Stimulated activated CD4-positive, alpha-beta T cell treated with anti-CD3 and anti-CD28 coated beads, Interleukin-12 subunit alpha, Interleukin-12 subunit beta, amount 100 ng/mL, for 4 hours (primary cell): Measurements from ENCODE around the gene NRG2.
A peak's percentile ranks its signal among the peaks of the same experiment; 100 is the strongest.

Experiments
- DNase-seq: peaks from one replicate; pipeline ENCODE4 v3.0.0-alpha.2; 2020

The NRG2 gene

GRCh38 chr5:139852696-139853095 lies 190.4 kb downstream of the NRG2 start:
- no peak for DNase-seq

GRCh38 chr5:139851558-139851957 lies 191.5 kb downstream of the NRG2 start:
- no peak for DNase-seq

GRCh38 chr5:139850423-139851016 lies 192.6 kb downstream of the NRG2 start:
- no peak for DNase-seq

GRCh38 chr5:139849942-139850341 lies 193.2 kb downstream of the NRG2 start:
- DNase-seq: no peak

- DNase-seq: no peak
Measured at GRCh38 chr5:139849501-139849900, 193.6 kb downstream of the NRG2 start.

GRCh38 chr5:139848508-139849100 lies 194.5 kb downstream of the NRG2 start:
- peak; percentile 24 for DNase-seq

- peak; percentile 71 for DNase-seq
Measured at GRCh38 chr5:139847790-139848507, 195.2 kb downstream of the NRG2 start.

- DNase-seq: no peak
Measured at GRCh38 chr5:139847091-139847490, 196.0 kb downstream of the NRG2 start.

GRCh38 chr5:139845846-139846681 lies 197.0 kb downstream of the NRG2 start:
- no peak for DNase-seq

GRCh38 chr5:139844472-139845145 lies 198.5 kb downstream of the NRG2 start:
- DNase-seq: peak; percentile 67

GRCh38 chr5:139843991-139844390 lies 199.1 kb downstream of the NRG2 start:
- no peak for DNase-seq

- DNase-seq: no peak
Measured at GRCh38 chr5:139842321-139842720, 200.8 kb downstream of the NRG2 start.

- no peak for DNase-seq
Measured at GRCh38 chr5:139841549-139841948, 201.6 kb downstream of the NRG2 start.

GRCh38 chr5:139839918-139840317 lies 203.2 kb downstream of the NRG2 start:
- no peak for DNase-seq

- no peak for DNase-seq
Measured at GRCh38 chr5:139839232-139839815, 203.8 kb downstream of the NRG2 start.

- no peak for DNase-seq
Measured at GRCh38 chr5:139838381-139839197, 204.5 kb downstream of the NRG2 start.

GRCh38 chr5:139837711-139838380 lies 205.3 kb downstream of the NRG2 start:
- DNase-seq: no peak

- no peak for DNase-seq
Measured at GRCh38 chr5:139836469-139837208, 206.5 kb downstream of the NRG2 start.

GRCh38 chr5:139835656-139836055 lies 207.4 kb downstream of the NRG2 start:
- no peak for DNase-seq

- DNase-seq: no peak
Measured at GRCh38 chr5:139833525-139833924, 209.6 kb downstream of the NRG2 start.
